GM19099 (cell line): ENCODE results near the gene DLEC1.

Experiments
- POLR2A ChIP-seq: IDR thresholded peaks from 3 replicates; pipeline ENCODE4 v1.6.1; 2011; ENCODE audit warnings: low read depth; ENCODE audit not compliant: insufficient read length; ENCODE audit errors: extremely low read depth

DLEC1 gene

GRCh38 chr3:38116471-38117162 is 77.6 kb downstream of the DLEC1 start:
- TF ChIP-seq POLR2A: no peak

DNA sequence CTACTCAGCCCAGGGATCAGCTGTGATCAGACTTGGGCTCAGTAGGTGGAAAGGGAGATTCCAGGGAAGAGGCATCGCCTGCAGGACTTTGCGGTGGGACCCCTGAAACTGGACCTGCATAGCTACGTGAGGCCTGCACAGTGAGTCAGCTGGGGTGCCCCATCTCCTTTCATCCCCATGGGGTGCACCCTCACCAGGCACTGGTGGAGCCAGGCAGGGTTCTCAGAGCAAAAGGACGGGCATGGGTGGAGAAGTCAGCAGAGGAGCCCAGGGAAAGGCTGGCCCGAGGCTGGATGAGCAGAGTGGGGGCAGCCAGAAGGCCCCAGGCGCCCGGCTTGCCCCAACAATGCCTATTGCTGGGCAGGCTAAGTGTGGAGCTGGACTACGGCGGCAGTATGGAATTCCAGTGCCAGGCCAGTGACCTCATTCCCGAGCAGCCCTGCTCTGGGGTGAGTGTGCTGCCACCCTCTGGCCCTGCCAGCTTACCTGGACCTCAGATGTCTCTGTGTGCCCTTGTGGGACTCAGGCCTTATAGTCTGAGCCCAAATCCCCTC is 78.2 kb downstream of the DLEC1 start:
- no peak for TF ChIP-seq POLR2A

GRCh38 chr3:38117748-38118420 is 78.9 kb downstream of the DLEC1 start:
- TF ChIP-seq POLR2A: no peak

DNA sequence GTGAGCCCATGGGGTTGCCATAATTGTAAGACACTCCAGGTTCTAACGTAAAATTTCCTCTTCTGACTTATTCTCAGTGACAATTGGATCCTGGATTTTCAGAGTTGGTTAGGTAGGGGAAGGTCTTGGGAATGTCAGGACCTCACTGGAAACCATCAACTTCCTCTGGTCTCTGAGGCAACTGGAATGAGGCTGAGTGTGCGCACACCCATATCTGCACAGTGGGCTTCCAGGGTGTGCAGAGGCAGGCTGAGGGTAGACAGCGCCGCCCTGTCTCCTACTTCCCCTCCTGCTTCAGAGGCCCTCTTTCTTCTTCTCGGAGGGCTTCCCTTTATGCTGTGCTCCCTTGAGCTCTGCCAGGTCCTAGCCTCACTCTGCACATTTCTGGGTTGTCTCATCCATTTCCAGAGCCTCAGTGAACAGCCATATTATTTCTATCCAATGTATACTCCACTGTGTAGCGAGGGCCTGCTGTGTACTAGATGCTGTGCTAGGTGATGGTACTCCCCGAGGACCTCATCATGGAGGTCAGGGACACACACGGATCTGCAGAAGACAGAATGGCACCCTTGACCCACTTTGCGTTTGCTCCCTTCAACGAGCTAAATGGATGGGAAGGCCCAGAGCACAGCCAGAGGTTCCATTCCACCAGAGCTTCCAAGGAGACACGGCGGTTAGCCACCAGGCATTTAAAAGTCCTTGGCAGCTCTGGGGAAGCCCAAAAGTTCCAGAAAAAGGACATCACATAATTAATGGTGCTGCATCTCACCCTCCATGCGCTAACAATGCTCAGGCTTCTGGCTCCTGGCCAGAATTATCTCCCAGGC is 79.6 kb downstream of the DLEC1 start:
- no peak for TF ChIP-seq POLR2A

GRCh38 chr3:38119248-38119544 is 80.2 kb downstream of the DLEC1 start:
- TF ChIP-seq POLR2A: no peak

GRCh38 chr3:38119821-38120692 is 81.0 kb downstream of the DLEC1 start:
- TF ChIP-seq POLR2A: no peak

DNA sequence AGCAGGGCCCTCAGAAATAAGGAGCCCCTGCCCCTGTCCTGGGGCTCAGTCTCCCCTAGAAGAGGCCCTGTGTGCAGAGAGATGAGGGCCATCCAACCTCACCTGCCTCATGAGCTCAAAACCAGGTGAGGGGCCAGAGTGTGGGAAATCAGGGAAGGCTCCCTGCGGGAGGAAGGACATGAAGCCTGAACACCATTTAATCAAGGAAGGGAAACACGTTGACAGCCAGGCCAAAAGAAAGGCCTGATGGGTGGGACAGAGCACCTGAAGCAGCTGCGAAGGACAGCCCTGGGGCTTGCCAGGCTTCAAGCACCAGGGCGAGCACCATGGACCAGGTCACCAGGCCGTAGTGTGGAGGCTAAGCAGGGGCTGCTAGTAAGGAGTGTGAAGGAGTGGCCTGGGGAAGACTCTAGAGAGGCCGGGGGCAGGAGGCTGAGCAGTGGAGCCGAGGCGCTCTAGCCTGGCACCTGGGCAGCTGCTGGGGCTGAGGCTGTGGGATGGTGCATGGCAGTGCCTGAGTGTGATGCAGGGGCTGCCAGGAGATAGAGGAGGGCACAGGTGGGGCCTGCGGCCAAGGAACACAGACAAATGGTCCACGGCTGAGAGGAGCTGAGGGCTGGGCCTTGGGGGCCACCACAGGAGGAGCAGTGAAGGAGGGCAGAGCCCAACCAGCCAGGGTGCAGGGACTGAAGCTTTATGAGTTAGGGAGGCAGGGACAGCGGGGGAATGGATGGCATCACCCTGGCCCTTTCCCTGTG is 81.9 kb downstream of the DLEC1 start:
- TF ChIP-seq POLR2A: no peak

DNA sequence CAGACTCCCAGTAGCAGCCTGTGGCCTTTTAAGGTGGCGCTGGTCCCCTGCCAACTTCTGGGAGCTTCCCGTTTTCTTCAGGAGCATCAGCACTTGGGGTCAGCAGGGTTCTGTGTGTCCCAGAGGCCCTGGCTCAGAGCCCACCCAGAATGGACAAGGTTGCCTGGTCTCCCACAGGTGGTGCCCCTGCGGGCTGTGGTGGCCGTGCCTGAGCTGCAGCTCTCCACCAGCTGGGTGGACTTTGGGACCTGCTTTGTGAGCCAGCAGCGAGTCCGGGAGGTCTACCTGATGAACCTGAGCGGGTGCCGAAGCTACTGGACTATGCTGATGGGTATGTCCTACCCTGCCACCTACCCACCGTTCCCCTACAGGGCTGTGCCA is 82.4 kb downstream of the DLEC1 start:
- no peak for TF ChIP-seq POLR2A

GRCh38 chr3:38121832-38122461 is 82.9 kb downstream of the DLEC1 start:
- TF ChIP-seq POLR2A: no peak

- no peak for TF ChIP-seq POLR2A
Measured at GRCh38 chr3:38122712-38123290, 83.8 kb downstream of the DLEC1 start.

GRCh38 chr3:38124324-38125122 is 85.5 kb downstream of the DLEC1 start:
- no peak for TF ChIP-seq POLR2A

- TF ChIP-seq POLR2A: no peak
Measured at GRCh38 chr3:38125305-38126120, 86.5 kb downstream of the DLEC1 start.
